GM18909 (cell line): ENCODE data around the gene DDX49.
"Not testable (repeated sequence)": the region's sequence is repeated elsewhere in the genome, so short reads cannot be mapped to it uniquely, and the experiment has no call there.

Experiments
- ATAC-seq: cut with Tn5 transposase; IDR thresholded peaks from one replicate; pipeline ENCODE4 v1.9.1; 2021; ENCODE audit warnings: mild to moderate bottlenecking; ENCODE audit not compliant: unreplicated experiment, poor library complexity

Gene DDX49

GRCh38 chr19:18895038-18895823, 24.3 kb upstream of the DDX49 start:
- no peak for ATAC-seq

- ATAC-seq: no peak
These were observed 23.6 kb upstream of the DDX49 start, which contains the start of gene CERS1 for GRCh38 chr19:18895824-18896341. TSS of gene CERS1 (minus strand) at chr19:18896158. CDS start at chr19:18896072, 86 bp downstream.

GRCh38 chr19:18896421-18896841, 23.1 kb upstream of the DDX49 start:
- ATAC-seq: no peak

GRCh38 chr19:18897094-18898029, 22.2 kb upstream of the DDX49 start:
- no peak for ATAC-seq

- no peak for ATAC-seq
These were observed 21.4 kb upstream of the DDX49 start for GRCh38 chr19:18898081-18898606.

GRCh38 chr19:18898607-18899408, 20.7 kb upstream of the DDX49 start:
- no peak for ATAC-seq

GRCh38 chr19:18899624-18900560, 19.6 kb upstream of the DDX49 start:
- no peak for ATAC-seq

- ATAC-seq: no peak
These were observed 18.6 kb upstream of the DDX49 start for GRCh38 chr19:18900700-18901481.

- ATAC-seq: no peak
These were observed 18.0 kb upstream of the DDX49 start for GRCh38 chr19:18901491-18901890.

- ATAC-seq: not testable (repeated sequence)
These were observed 17.0 kb upstream of the DDX49 start for GRCh38 chr19:18902519-18902918.

- ATAC-seq: no peak
These were observed 16.1 kb upstream of the DDX49 start for GRCh38 chr19:18903156-18904037.

- ATAC-seq: no peak
These were observed 15.0 kb upstream of the DDX49 start for GRCh38 chr19:18904334-18905057.

GRCh38 chr19:18905058-18905456, 14.5 kb upstream of the DDX49 start:
- no peak for ATAC-seq

GRCh38 chr19:18905513-18906236, 13.8 kb upstream of the DDX49 start:
- ATAC-seq: no peak

- no peak for ATAC-seq
These were observed 12.7 kb upstream of the DDX49 start for GRCh38 chr19:18906605-18907519.
